Aorta (tissue), 5 donors: Measurements from ENCODE around the gene NDUFA8. TPM values are rescaled to one million over a fixed set of nuclear protein-coding genes. Genes with fewer than 3 reads are reported as not detected.

Source experiments
- ATAC-seq: fragments of 200-7000 bp; cut with Tn5 transposase; one replicate; pipeline ENCODE4 v1.9.1; 2022; ENCODE audit warnings: moderate library complexity; ENCODE audit not compliant: low FRiP score
- DNase-seq, 2 donors: peaks; one replicate each; pipeline ENCODE4 v3.0.0-alpha.2; 2020
- H3K27ac ChIP-seq, 2 donors: one replicate each; pipeline ENCODE4 v1.5.1; 2013; ENCODE audit warnings: low read length in 2 of 2, mild to moderate bottlenecking in 2 of 2, moderate library complexity in 2 of 2, control low read depth in 1 of 2, inconsistent platforms in 1 of 2, low read depth in 1 of 2
- H3K27me3 ChIP-seq, 2 donors: one replicate each; pipeline ENCODE4 v1.6.1; 2013; ENCODE audit warnings: control low read depth in 1 of 2, low read length in 1 of 2, mild to moderate bottlenecking in 1 of 2, moderate library complexity in 1 of 2; ENCODE audit not compliant: insufficient read depth in 2 of 2, control insufficient read depth in 1 of 2
- H3K36me3 ChIP-seq, 2 donors: one replicate each; pipeline ENCODE4 v1.6.1; 2013; ENCODE audit warnings: control low read depth in 1 of 2, low read length in 1 of 2, mild to moderate bottlenecking in 1 of 2; ENCODE audit not compliant: insufficient read depth in 2 of 2, control insufficient read depth in 1 of 2
- H3K4me1 ChIP-seq, 2 donors: one replicate each; pipeline ENCODE4 v1.6.1; 2013; ENCODE audit warnings: low read length in 2 of 2, control low read depth in 1 of 2, mild to moderate bottlenecking in 1 of 2, moderate library complexity in 1 of 2; ENCODE audit not compliant: insufficient read depth in 2 of 2, control insufficient read depth in 1 of 2
- H3K4me3 ChIP-seq, 2 donors: one replicate each; pipeline ENCODE4 v1.5.1; 2013; ENCODE audit warnings: low read length in 2 of 2, control low read depth in 1 of 2, mild to moderate bottlenecking in 1 of 2
- H3K9me3 ChIP-seq: one replicate; pipeline ENCODE4 v1.6.1; 2013; ENCODE audit warnings: mild to moderate bottlenecking, low read length; ENCODE audit not compliant: control insufficient read depth
- WGBS, 2 donors: extraction: QIAGEN DNeasy Blood & Tissue Kit; methylation state at CpG; one replicate each; pipeline ENCODE4 v1.1.7; 2013; 5-methylcytosine and 5-hydroxymethylcytosine counted together
- intact Hi-C, 2 donors: fragments of 100-400 bp; cut with DNase I; formaldehyde crosslinking; loops; one replicate each; pipeline versions ENCODE4 v1.14.2 to v1.15.0; 2022
- polyA plus RNA-seq, 2 donors: library from polyadenylated mRNA; stranded (reverse); fragments of 200-250 nt; gene quantifications; one replicate each; pipeline ENCODE4 v1.2.3, GENCODE V29; 2013
- total RNA-seq, 2 donors: library from RNA; stranded (reverse); fragmentation: NEBNext Ultra II Directional; extraction: Animal tissue kit (Norgen Biotek cat#: 25700); gene quantifications; one replicate each; pipeline ENCODE4 v1.2.1, GENCODE V29; 2021
- donor health status: healthy with polysubstance abuse.
- donor health status: Bipolar disorder and iron deficiency.
- donor health status: DM: no; HTN: no; CAD: no.
- donor health status: DM: no; HTN: no; CAD: no.
- donor health status: DM: yes; HTN: yes; CAD: no.

Gene NDUFA8
- total and polyA plus RNA-seq, 4 donors: 25.3 to 65.6 (median 43.0) TPM

DNA sequence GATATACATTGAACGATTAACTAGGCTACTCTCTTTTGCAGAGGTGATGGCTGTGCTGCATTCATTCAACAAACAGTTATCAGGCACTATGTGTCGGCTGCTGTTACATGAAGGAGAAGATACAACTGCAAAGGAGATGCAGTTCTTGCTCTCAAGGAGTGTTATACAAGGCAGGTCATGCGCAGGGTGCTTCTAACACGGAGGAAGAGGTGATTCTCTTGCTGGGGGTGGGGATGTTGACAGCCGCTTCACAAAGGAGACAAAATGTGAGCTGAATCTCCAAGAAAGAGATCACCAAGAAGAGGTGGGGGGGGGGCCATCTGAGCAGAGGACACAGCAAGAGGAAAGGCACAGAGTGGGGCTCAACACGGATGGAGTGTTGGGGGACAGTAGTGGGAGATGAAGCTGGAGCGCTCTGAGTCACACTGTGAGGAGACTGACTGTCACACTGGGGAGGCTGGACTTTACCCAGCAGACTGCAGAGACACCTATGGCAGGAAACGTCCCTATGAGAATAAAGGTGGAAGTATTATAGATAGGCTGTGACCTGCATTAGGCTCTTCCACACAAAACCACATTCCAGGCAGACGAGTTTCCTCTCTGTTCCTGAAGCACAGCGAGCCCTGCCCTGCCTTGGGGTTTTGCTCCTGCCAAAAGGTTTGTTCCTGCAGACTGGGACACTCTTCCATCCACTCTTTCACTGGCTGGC lies 20.9 kb downstream of the NDUFA8 start:
- Histone ChIP-seq H3K27ac (no peak overlapping the region), H3K9me3 (no peaks in the 10 kb centered on the region), H3K4me1 (no peaks in the 10 kb centered on the region), H3K27me3 (no peaks in the 10 kb centered on the region), H3K36me3 (peaks cover under 1 to 1% of the 10 kb centered on the region in 2 donors), H3K4me3 (no peak overlapping the region)
- 73 to 77% methylated on average over 10 of the region's 10 CpGs for WGBS, 2 donors
- DNase-seq: no peak
- no peak for ATAC-seq
- intact Hi-C loops: no loop called here

DNA sequence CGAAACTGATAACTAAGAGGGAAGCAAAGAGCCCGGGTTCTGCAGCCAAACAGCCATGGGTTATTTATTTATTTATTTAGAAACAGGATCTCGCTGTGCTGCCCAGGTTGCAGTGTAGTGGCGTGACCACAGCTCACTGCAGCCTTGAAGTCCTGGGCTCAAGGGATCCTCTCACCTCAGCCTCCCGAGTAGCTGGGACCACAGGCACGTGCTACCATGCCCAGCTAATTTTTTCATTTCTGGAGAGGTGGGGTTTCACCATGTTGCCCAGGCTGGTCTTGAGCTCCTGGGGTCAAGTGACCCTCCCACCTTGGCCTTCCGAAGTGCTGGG lies 24.1 kb downstream of the NDUFA8 start:
- no peaks in the 10 kb centered on the region for H3K9me3 ChIP-seq
- H3K27ac ChIP-seq: no peak overlapping the region
- ATAC-seq (no peak), DNase-seq (no peak)
- H3K36me3 ChIP-seq: no peaks in the 10 kb centered on the region
- H3K4me1 ChIP-seq: no peaks in the 10 kb centered on the region
- WGBS, 2 donors: 90 to 96% methylated on average over 7 of the region's 7 CpGs
- H3K27me3 ChIP-seq: no peaks in the 10 kb centered on the region
- H3K4me3 ChIP-seq: no peak overlapping the region
- intact Hi-C loops: no loop called here

GRCh38 chr9:122134822-122135528 lies 24.6 kb downstream of the NDUFA8 start:
- no peaks in the 10 kb centered on the region for H3K9me3 ChIP-seq
- intact Hi-C loops: no loop called here
- DNase-seq (no peak), ATAC-seq (no peak)
- no peaks in the 10 kb centered on the region for H3K27me3 ChIP-seq
- H3K36me3 ChIP-seq: no peaks in the 10 kb centered on the region
- no peak overlapping the region for H3K4me3 ChIP-seq
- no peak overlapping the region for H3K27ac ChIP-seq
- H3K4me1 ChIP-seq: no peaks in the 10 kb centered on the region
- 33 to 36% methylated on average over 12 of the region's 12 CpGs for WGBS, 2 donors

DNA sequence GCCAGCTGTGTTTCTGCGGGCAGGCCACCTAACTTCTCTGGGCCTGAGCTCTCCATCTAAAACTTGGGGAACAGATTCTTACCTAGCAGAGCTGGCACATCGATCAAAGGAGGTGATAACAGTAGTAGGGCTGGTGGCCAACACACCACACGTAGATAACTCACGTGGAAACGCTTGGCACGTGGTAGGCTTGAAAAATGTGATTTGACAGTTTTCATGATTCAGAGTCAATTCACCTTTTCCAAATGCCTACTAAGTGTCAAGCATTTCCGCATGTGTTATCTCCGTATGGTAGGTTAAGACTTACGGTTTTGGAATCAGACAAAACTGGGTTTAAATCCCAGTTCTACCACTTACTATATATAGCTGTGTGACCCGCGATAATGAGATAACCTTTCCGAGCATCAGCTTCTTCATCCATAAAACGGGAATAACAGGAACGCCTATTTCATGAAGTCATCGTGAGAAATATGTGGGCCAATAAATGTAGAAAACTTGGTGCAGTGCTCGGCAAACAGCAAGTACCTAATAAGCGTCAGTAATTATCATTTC lies 25.5 kb downstream of the NDUFA8 start:
- H3K4me3 ChIP-seq: no peak overlapping the region
- H3K27me3 ChIP-seq: no peaks in the 10 kb centered on the region
- no peaks in the 10 kb centered on the region for H3K9me3 ChIP-seq
- intact Hi-C loops: no loop called here
- no peaks in the 10 kb centered on the region for H3K4me1 ChIP-seq
- H3K27ac ChIP-seq: no peak overlapping the region
- 80 to 81% methylated on average over 17 of the region's 17 CpGs for WGBS, 2 donors
- ATAC-seq: no peak
- no peaks in the 10 kb centered on the region for H3K36me3 ChIP-seq
- no peak for DNase-seq

GRCh38 chr9:122133263-122133983 lies 26.2 kb downstream of the NDUFA8 start:
- H3K27ac ChIP-seq: no peak overlapping the region

GRCh38 chr9:122132539-122132938 lies 27.0 kb downstream of the NDUFA8 start:
- Histone ChIP-seq H3K4me1 (no peaks in the 10 kb centered on the region), H3K36me3 (no peaks in the 10 kb centered on the region), H3K9me3 (no peaks in the 10 kb centered on the region), H3K27ac (no peak overlapping the region), H3K27me3 (no peaks in the 10 kb centered on the region), H3K4me3 (no peak overlapping the region)
- no peak for ATAC-seq
- intact Hi-C loops: no loop called here
- DNase-seq: no peak
- whole genome bisulfite sequencing, 2 donors: 95 to 96% methylated on average over 4 of the region's 4 CpGs

More at GRCh38 chr9:122133263-122133983, 26.2 kb downstream of the NDUFA8 start:
- no peak overlapping the region for H3K4me3 ChIP-seq
- no peaks in the 10 kb centered on the region for H3K27me3 ChIP-seq
- intact Hi-C loops: no loop called here
- DNase-seq: no peak
- no peaks in the 10 kb centered on the region for H3K36me3 ChIP-seq
- H3K4me1 ChIP-seq: no peaks in the 10 kb centered on the region
- WGBS, 2 donors: 82 to 89% methylated on average over 12 of the region's 12 CpGs
- peak; percentile 41 for ATAC-seq
- H3K9me3 ChIP-seq: no peaks in the 10 kb centered on the region

GRCh38 chr9:122131401-122132001 lies 28.1 kb downstream of the NDUFA8 start:
- Histone ChIP-seq H3K9me3 (no peaks in the 10 kb centered on the region), H3K4me1 (no peaks in the 10 kb centered on the region), H3K27ac (no peak overlapping the region), H3K27me3 (no peaks in the 10 kb centered on the region), H3K4me3 (no peak overlapping the region), H3K36me3 (no peaks in the 10 kb centered on the region)
- WGBS, 2 donors: 27 to 30% methylated on average over 21 of the region's 21 CpGs
- DNase-seq (no peak), ATAC-seq (no peak)
- intact Hi-C loops: no loop called here

DNA sequence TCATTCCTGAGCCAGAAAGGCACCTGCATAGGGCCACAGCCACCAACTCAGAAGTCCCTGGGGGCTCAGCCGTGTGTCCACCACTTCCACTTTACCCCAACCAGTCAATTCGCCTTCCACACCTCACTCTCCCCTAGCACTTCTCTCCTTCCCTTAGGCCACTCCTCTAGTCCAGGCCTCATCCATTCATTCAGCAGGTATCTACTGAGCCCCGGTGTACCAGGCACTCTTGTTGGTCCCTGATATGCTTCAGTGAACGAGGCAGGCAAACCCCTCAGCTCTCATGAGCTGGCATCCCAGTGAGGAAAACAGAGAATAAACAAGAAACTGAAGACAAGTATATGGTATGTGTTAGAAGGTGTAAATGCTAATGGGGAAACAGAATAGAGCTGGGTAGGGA lies 28.7 kb downstream of the NDUFA8 start:
- WGBS, 2 donors: 85 to 90% methylated on average over 4 of the region's 4 CpGs
- no peak for DNase-seq

More for the DNA sequence above, 28.7 kb downstream of the NDUFA8 start:
- intact Hi-C loops: no loop called here
- Histone ChIP-seq H3K4me3 (no peak overlapping the region), H3K9me3 (no peaks in the 10 kb centered on the region), H3K27me3 (no peaks in the 10 kb centered on the region), H3K4me1 (no peaks in the 10 kb centered on the region), H3K27ac (no peak overlapping the region), H3K36me3 (no peaks in the 10 kb centered on the region)
- no peak for ATAC-seq
